Karpas-422 (cell line): ENCODE measurements around the gene HMBS. TPM values are rescaled to one million over a fixed set of nuclear protein-coding genes. Genes with fewer than 3 reads are reported as not detected.
"Not testable (repeated sequence)": the region's sequence is repeated elsewhere in the genome, so short reads cannot be mapped to it uniquely, and the experiment has no call there.

Source experiments
- DNase-seq: peaks from one replicate; pipeline ENCODE4 v3.0.0-alpha.2; 2015
- H2AFZ ChIP-seq: fragments of 200-600 bp; sonication (generic); 2 replicates; pipeline ENCODE4 v1.6.1; 2014; ENCODE audit warnings: antibody characterized with exemption, low read length, mixed read lengths
- H3K27ac ChIP-seq: fragments of 200-600 bp; sonication (generic); 2 replicates; pipeline ENCODE4 v1.5.1; 2014; ENCODE audit warnings: mild to moderate bottlenecking, low read length, moderate library complexity
- H3K27me3 ChIP-seq: fragments of 200-600 bp; sonication (generic); 2 replicates; pipeline ENCODE4 v1.6.1; 2014; ENCODE audit warnings: low read length, mixed read lengths
- H3K36me3 ChIP-seq: fragments of 200-600 bp; sonication (generic); 2 replicates; pipeline ENCODE4 v1.6.1; 2014; ENCODE audit warnings: low read length, mixed read lengths; ENCODE audit not compliant: insufficient read depth
- H3K4me1 ChIP-seq: fragments of 200-600 bp; sonication (generic); 2 replicates; pipeline ENCODE4 v1.6.1; 2014; ENCODE audit warnings: mild to moderate bottlenecking, low read length, mixed read lengths
- H3K4me2 ChIP-seq: fragments of 200-600 bp; sonication (generic); 2 replicates; pipeline ENCODE4 v1.6.1; 2014; ENCODE audit warnings: low read length, low read depth, mild to moderate bottlenecking; ENCODE audit not compliant: poor library complexity, severe bottlenecking
- H3K4me3 ChIP-seq: fragments of 200-600 bp; sonication (generic); 2 replicates; pipeline ENCODE4 v1.5.1; 2014; ENCODE audit warnings: mild to moderate bottlenecking, antibody characterized with exemption, low read length, mixed read lengths
- H3K79me2 ChIP-seq: fragments of 200-600 bp; sonication (generic); 2 replicates; pipeline ENCODE4 v1.6.1; 2014; ENCODE audit warnings: mild to moderate bottlenecking, low read length, mixed read lengths
- H3K9ac ChIP-seq: fragments of 200-600 bp; sonication (generic); 2 replicates; pipeline ENCODE4 v1.6.0; 2014; ENCODE audit warnings: low read length
- H3K9me2 ChIP-seq: fragments of 200-600 bp; sonication (generic), shearing (Covaris generic); replicated peaks from 2 replicates; pipeline ENCODE4 v1.6.0; 2014; ENCODE audit warnings: mild to moderate bottlenecking, low read length, moderate library complexity; ENCODE audit not compliant: insufficient read depth
- H3K9me3 ChIP-seq: fragments of 300-700, 200-600 bp; sonication (generic); 2 replicates; pipeline ENCODE4 v1.6.1; 2014; ENCODE audit warnings: low read length, mixed read lengths
- H4K20me1 ChIP-seq: fragments of 200-600 bp; sonication (generic); 2 replicates; pipeline ENCODE4 v1.6.1; 2014; ENCODE audit warnings: mild to moderate bottlenecking, antibody characterized with exemption, low read length, low read depth; ENCODE audit not compliant: insufficient read depth
- total RNA-seq: library from RNA; depleted of rRNA; stranded (reverse); fragments of >200 nt; shearing (Covaris generic); gene quantifications from 2 replicates; pipeline ENCODE4 v1.2.3, GENCODE V29; 2014; ENCODE audit warnings: low replicate concordance

HMBS gene
- total RNA-seq, 1 experiment from 2014 or later = 7.5 TPM

GRCh38 chr11:119059128-119059527 lies 25.6 kb upstream of the HMBS start:
- H3K9ac ChIP-seq, H3K9me2 ChIP-seq, H4K20me1 ChIP-seq, H3K4me2 ChIP-seq, H3K27ac ChIP-seq, H3K9me3 ChIP-seq, H3K27me3 ChIP-seq, H2AFZ ChIP-seq, DNase-seq, H3K36me3 ChIP-seq, H3K4me3 ChIP-seq: not testable (repeated sequence)
- peaks cover 25% of the 10 kb centered on the region for H3K79me2 ChIP-seq
- H3K4me1 ChIP-seq = peaks cover 15% of the 10 kb centered on the region

GRCh38 chr11:119061256-119061655 lies 23.4 kb upstream of the HMBS start:
- Histone ChIP-seq H3K36me3 (no peaks in the 10 kb centered on the region), H3K9ac (no peak overlapping the region), H3K27ac (no peak overlapping the region), H3K4me2 (no peak overlapping the region), H3K27me3 (no peaks in the 10 kb centered on the region), H3K9me2 (no peaks in the 10 kb centered on the region), H3K4me3 (no peak overlapping the region), H3K4me1 (peaks cover 10% of the 10 kb centered on the region), H2AFZ (no peak overlapping the region), H4K20me1 (no peaks in the 10 kb centered on the region), H3K9me3 (no peaks in the 10 kb centered on the region), H3K79me2 (peaks cover 21% of the 10 kb centered on the region)
- DNase-seq = no peak

DNA sequence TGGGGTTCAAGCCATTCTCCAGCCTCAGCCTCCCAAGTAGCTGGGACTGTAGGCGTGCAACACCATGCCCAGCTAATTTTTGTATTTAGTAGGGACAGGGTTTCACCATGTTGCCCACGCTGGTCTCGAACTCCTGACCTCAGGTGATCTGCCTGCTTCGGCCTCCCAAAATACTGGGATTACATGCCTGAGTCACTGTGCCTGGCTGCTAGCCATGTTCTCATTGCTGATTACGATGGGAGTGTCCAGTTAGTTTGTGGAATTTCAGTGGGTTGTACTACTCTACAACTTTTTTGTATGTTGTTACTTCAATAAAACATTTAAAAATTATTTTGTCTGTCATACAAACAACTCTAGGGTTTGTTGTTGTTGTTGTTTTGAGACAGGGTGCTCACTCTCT lies 21.9 kb upstream of the HMBS start:
- H3K9me3 ChIP-seq = no peaks in the 10 kb centered on the region
- H3K27ac ChIP-seq = no peak overlapping the region
- no peaks in the 10 kb centered on the region for H3K9me2 ChIP-seq
- no peaks in the 10 kb centered on the region for H3K27me3 ChIP-seq
- H3K4me1 ChIP-seq = peaks cover 14% of the 10 kb centered on the region
- no peak overlapping the region for H3K4me2 ChIP-seq
- H3K36me3 ChIP-seq = no peaks in the 10 kb centered on the region
- H3K9ac ChIP-seq = no peak overlapping the region
- H3K79me2 ChIP-seq = peaks cover 16% of the 10 kb centered on the region
- no peak overlapping the region for H2AFZ ChIP-seq
- H4K20me1 ChIP-seq = no peaks in the 10 kb centered on the region
- H3K4me3 ChIP-seq = no peak overlapping the region
- DNase-seq = no peak

DNA sequence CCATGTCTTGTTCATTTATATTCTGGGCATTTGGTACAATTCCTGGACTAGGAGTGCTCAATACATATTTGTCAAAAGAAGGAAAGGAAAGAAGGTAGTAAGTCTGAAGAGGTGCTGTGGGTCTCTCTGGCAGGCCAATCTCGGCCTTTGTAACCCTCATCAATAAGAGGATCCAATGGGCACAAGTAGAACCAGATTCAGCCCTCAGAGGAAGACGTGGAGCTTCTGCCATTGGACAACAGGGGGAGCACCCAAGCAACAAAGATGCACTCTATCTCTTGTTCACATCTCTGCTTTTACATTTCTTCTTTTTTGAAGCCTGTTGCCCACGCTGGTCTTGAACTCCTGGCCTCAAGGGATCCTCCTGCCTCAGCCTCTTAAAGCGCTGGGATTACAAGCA lies 19.3 kb upstream of the HMBS start:
- H2AFZ ChIP-seq = no peak overlapping the region

DNA sequence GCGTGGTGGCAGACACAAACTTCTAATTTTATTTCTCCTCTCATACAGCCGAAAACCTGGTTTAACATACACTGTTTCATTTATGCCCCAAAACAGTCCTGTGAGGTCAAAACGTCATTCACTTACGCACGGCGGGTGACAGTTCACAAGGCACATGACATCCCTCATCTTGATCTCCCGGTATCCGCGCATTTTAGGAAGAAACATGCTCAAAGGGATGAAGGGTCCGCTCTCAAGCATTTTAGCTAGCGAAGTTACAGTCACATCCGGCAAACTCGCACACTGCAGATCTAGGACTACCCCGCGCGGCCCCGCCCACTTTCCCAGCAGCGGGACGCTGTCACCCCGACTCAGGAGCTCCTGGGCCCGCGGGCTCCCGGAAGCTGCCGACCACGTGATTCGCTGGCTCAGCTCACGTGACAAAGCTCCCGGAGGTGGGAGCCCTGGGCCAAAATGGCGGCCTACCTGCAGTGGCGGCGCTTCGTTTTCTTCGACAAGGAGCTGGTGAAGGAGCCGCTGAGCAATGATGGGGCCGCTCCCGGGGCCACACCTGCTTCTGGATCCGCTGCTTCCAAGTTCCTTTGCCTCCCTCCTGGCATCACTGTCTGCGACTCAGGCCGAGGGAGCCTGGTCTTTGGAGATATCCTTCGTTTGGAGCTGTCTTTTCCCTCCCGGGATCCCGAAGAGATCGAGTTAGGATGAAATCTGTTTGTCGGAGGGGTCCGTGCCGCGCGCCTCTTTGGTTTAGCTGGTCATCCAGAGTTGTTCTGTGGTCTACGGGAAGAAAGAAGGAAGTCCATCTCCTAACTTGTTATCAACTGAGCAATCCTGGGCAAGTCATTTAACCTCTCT lies 17.1 kb upstream of the HMBS start, which contains the start of gene VPS11:
Gene VPS11, plus strand, starts transcription at position 448 of the 852 bp plus-strand sequence. Its CDS starts 6 bp downstream, at position 454.
- no peaks in the 10 kb centered on the region for H3K9me3 ChIP-seq
- H4K20me1 ChIP-seq = no peaks in the 10 kb centered on the region
- peak; percentile 95 for DNase-seq
- H3K4me3 ChIP-seq = peak within 1 kb of the TSS; percentile 71
- no peaks in the 10 kb centered on the region for H3K36me3 ChIP-seq
- H3K27me3 ChIP-seq = no peaks in the 10 kb centered on the region
- H3K9me2 ChIP-seq = no peaks in the 10 kb centered on the region
- 0 out of 2 replicates have a peak within 1 kb of the TSS, but pooled peaks have one; percentile 23 for H2AFZ ChIP-seq
- H3K9ac ChIP-seq = peak within 1 kb of the TSS; percentile 73
- no peak within 1 kb of the TSS; the same call in 1 of the 2 replicates for H3K27ac ChIP-seq
- peaks cover 8% of the 10 kb centered on the region for H3K4me1 ChIP-seq
- peak within 1 kb of the TSS; percentile 61 for H3K4me2 ChIP-seq
- H3K79me2 ChIP-seq = peaks cover 23% of the 10 kb centered on the region

More for the DNA sequence above, 19.3 kb upstream of the HMBS start:
- H3K27me3 ChIP-seq = no peaks in the 10 kb centered on the region
- H3K27ac ChIP-seq = no peak overlapping the region
- peak; percentile 68 for DNase-seq
- no peaks in the 10 kb centered on the region for H3K9me3 ChIP-seq
- no peak overlapping the region for H3K4me3 ChIP-seq
- no peaks in the 10 kb centered on the region for H4K20me1 ChIP-seq
- peaks cover 8% of the 10 kb centered on the region for H3K4me1 ChIP-seq
- no peak overlapping the region for H3K4me2 ChIP-seq
- no peaks in the 10 kb centered on the region for H3K36me3 ChIP-seq
- H3K79me2 ChIP-seq = peaks cover 23% of the 10 kb centered on the region
- H3K9me2 ChIP-seq = no peaks in the 10 kb centered on the region
- H3K9ac ChIP-seq = no peak overlapping the region

DNA sequence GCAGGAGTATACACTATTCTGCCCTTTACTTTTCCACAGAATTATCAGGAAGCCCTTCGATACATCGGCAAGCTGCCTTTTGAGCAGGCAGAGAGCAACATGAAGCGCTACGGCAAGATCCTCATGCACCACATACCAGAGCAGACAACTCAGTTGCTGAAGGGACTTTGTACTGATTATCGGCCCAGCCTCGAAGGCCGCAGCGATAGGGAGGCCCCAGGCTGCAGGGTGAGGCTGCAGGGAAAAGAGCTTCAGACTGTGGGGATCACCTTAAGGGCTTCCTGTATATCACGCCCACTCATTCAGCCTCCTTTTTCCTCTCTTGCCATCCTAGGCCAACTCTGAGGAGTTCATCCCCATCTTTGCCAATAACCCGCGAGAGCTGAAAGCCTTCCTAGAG lies 6.8 kb upstream of the HMBS start:
- no peak overlapping the region for H3K27ac ChIP-seq
- no peak overlapping the region for H3K9ac ChIP-seq
- no peak overlapping the region for H3K4me3 ChIP-seq
- H3K9me3 ChIP-seq = no peaks in the 10 kb centered on the region
- H3K4me2 ChIP-seq = no peak overlapping the region
- H3K36me3 ChIP-seq = no peaks in the 10 kb centered on the region
- H3K79me2 ChIP-seq = no peaks in the 10 kb centered on the region
- H3K4me1 ChIP-seq = no peaks in the 10 kb centered on the region
- no peak for DNase-seq
- H2AFZ ChIP-seq = no peak overlapping the region
- H3K9me2 ChIP-seq = no peaks in the 10 kb centered on the region
- H3K27me3 ChIP-seq = no peaks in the 10 kb centered on the region
- H4K20me1 ChIP-seq = no peaks in the 10 kb centered on the region

GRCh38 chr11:119078675-119079420 lies 5.8 kb upstream of the HMBS start:
- Histone ChIP-seq H3K4me1 (no peaks in the 10 kb centered on the region), H4K20me1 (no peaks in the 10 kb centered on the region), H3K79me2 (no peaks in the 10 kb centered on the region), H3K36me3 (no peaks in the 10 kb centered on the region), H3K4me3 (no peak overlapping the region), H3K27me3 (no peaks in the 10 kb centered on the region), H2AFZ (no peak overlapping the region), H3K4me2 (no peak overlapping the region), H3K9me2 (no peaks in the 10 kb centered on the region), H3K9ac (no peak overlapping the region), H3K27ac (no peak overlapping the region), H3K9me3 (no peaks in the 10 kb centered on the region)
- DNase-seq = no peak

DNA sequence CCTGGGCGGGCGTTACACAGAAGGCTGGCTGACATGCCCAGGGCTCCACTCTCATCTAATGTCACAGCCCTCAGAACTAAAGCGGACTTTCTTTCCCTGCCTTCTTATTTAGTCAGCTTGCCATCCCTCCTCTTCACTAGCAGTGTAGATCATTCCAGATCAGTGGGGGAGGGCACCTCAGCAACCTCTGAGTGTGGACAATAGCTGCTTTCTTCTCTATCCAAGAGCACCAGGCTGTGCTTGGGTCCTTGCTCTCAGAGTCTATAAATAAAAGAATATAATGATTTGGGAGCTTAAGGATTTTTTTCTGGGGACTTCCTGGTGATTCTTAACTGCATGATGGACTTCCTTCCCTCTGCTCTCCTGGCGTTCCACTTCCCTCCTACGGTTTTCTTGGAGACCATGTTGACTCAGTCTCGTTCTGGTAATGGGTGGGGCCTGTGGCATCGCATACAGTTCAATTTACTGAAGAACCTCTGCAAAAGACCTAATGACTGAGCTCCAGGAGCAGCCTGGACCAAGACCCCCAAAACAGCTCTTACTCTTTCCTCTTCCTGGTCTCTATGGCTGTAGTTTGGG lies 2.9 kb upstream of the HMBS start:
- no peaks in the 10 kb centered on the region for H3K27me3 ChIP-seq
- no peaks in the 10 kb centered on the region for H4K20me1 ChIP-seq
- no peak overlapping the region for H3K27ac ChIP-seq
- peaks cover 10% of the 10 kb centered on the region for H3K4me1 ChIP-seq
- no peaks in the 10 kb centered on the region for H3K9me3 ChIP-seq
- H3K36me3 ChIP-seq = no peaks in the 10 kb centered on the region
- DNase-seq = no peak
- H3K79me2 ChIP-seq = peaks cover 11% of the 10 kb centered on the region
- no peaks in the 10 kb centered on the region for H3K9me2 ChIP-seq
- no peak overlapping the region for H2AFZ ChIP-seq
- H3K4me3 ChIP-seq = no peak overlapping the region
- H3K4me2 ChIP-seq = no peak overlapping the region
- no peak overlapping the region for H3K9ac ChIP-seq
